Endothelial cell of umbilical vein (primary cell): ENCODE data around the gene SPEF2.

ENCODE experiments used
- EZH2 ChIP-seq: IDR thresholded peaks from 2 replicates; pipeline ENCODE4 v1.6.1; 2012; ENCODE audit warnings: borderline replicate concordance, low read depth, mild to moderate bottlenecking, moderate library complexity, low read length, inconsistent platforms; ENCODE audit not compliant: severe bottlenecking
- FOS ChIP-seq: IDR thresholded peaks from 2 replicates; pipeline ENCODE4 v1.6.1; 2011; ENCODE audit warnings: mild to moderate bottlenecking, low read length, moderate library complexity, borderline replicate concordance; ENCODE audit not compliant: insufficient read depth
- GATA2 ChIP-seq: IDR thresholded peaks from 2 replicates; pipeline ENCODE4 v1.7.0; 2011; ENCODE audit warnings: low read depth, mild to moderate bottlenecking, moderate library complexity, mixed read lengths, low read length; ENCODE audit not compliant: insufficient read length, insufficient read depth
- JUN ChIP-seq: IDR thresholded peaks from 2 replicates; pipeline ENCODE4 v1.6.1; 2011; ENCODE audit warnings: borderline replicate concordance, low read depth; ENCODE audit not compliant: insufficient read length, insufficient read depth
- POLR2A ChIP-seq: IDR thresholded peaks from 2 replicates; pipeline ENCODE4 v1.6.1; 2012; ENCODE audit warnings: low read depth, mild to moderate bottlenecking, control low read depth, low read length
- POLR2AphosphoS5 ChIP-seq: IDR thresholded peaks from 2 replicates; pipeline ENCODE4 v1.6.1; 2012; ENCODE audit warnings: low read depth, mild to moderate bottlenecking, control low read depth, low read length, moderate library complexity; ENCODE audit not compliant: insufficient read depth
- TF ChIP-seq, protein P1 (sequence below), 2 donors: IDR thresholded peaks; 1 replicate in 1 of 2; 2 replicates in 1 of 2; pipeline ENCODE4 v1.5.1; 2011; ENCODE audit warnings: low read length in 2 of 2, mild to moderate bottlenecking in 2 of 2, moderate library complexity in 2 of 2, control low read depth in 1 of 2, inconsistent platforms in 1 of 2, low read depth in 1 of 2; ENCODE audit not compliant: insufficient read depth in 1 of 2; ENCODE audit errors: extremely low read depth in 1 of 2
- TF ChIP-seq, protein P2 (sequence below): IDR thresholded peaks from 2 replicates; pipeline ENCODE4 v1.6.1; 2011; ENCODE audit not compliant: insufficient read depth, insufficient read length

DNA sequence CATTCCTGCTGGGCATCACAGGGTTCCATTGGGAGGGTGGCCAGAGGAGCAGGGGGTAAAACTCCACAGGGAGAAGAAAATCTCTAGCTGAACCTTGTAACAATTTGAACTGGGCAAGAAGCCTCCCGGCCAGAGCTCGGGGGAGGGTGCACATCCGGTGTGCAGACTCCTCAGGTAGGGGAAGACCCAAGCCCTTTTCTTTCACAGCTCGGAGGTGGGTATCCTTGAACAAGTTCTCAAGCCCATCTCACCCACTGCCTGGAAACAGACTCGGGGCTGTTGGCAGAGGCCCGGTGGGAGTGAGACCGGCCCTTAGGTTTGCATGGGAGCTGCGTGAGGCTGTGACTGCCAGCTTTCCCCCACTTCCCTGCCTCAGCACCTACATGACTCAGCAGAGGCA, 127.5 kb downstream of the SPEF2 start:
- TF ChIP-seq POLR2A (no peak), EZH2 (no peak), POLR2AphosphoS5 (no peak), GATA2 (no peak), JUN (no peak), FOS (no peak)
- TF ChIP-seq, protein P1, sequence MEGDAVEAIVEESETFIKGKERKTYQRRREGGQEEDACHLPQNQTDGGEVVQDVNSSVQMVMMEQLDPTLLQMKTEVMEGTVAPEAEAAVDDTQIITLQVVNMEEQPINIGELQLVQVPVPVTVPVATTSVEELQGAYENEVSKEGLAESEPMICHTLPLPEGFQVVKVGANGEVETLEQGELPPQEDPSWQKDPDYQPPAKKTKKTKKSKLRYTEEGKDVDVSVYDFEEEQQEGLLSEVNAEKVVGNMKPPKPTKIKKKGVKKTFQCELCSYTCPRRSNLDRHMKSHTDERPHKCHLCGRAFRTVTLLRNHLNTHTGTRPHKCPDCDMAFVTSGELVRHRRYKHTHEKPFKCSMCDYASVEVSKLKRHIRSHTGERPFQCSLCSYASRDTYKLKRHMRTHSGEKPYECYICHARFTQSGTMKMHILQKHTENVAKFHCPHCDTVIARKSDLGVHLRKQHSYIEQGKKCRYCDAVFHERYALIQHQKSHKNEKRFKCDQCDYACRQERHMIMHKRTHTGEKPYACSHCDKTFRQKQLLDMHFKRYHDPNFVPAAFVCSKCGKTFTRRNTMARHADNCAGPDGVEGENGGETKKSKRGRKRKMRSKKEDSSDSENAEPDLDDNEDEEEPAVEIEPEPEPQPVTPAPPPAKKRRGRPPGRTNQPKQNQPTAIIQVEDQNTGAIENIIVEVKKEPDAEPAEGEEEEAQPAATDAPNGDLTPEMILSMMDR (IDR thresholded peaks at IDR 0.05; ENCODE audit: extremely low read depth in 1 of 2, insufficient read depth in 1 of 2, low read depth in 1 of 2, low read length in 2 of 2), result no peak
- TF ChIP-seq, protein P2, sequence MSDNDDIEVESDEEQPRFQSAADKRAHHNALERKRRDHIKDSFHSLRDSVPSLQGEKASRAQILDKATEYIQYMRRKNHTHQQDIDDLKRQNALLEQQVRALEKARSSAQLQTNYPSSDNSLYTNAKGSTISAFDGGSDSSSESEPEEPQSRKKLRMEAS, result no peak
